SK-N-SH (cell line): ENCODE data around the gene SPTB. TPM values are rescaled to one million over a fixed set of nuclear protein-coding genes. Genes with fewer than 3 reads are reported as not detected.

Source experiments
- CTCF ChIA-PET: fragments of 300-600, 350-600 bp; formaldehyde crosslinking; extraction: SDS; loops from one replicate; lab custom pipeline; 2021; lab: Yijun Ruan, JAX
- POLR2A ChIA-PET: fragments of 350-600 bp; sonication (Branson Sonifier 250); formaldehyde crosslinking; extraction: SDS; loops from one replicate; lab custom pipeline; 2020; ENCODE audit warnings: antibody characterized with exemption, inconsistent platforms; lab: Yijun Ruan, JAX
- DNase-seq: peaks from one replicate; pipeline ENCODE4 v3.0.0; 2012
- H2AFZ ChIP-seq: fragments of 200-600 bp; sonication (generic); 2 replicates; pipeline ENCODE4 v1.8.1; 2016; ENCODE audit warnings: antibody characterized with exemption, mild to moderate bottlenecking, low read depth
- H3F3A ChIP-seq: fragments of 200-600 bp; sonication (generic); replicated peaks from 2 replicates; pipeline ENCODE3; 2016; ENCODE audit warnings: antibody characterized with exemption, mild to moderate bottlenecking; ENCODE audit not compliant: insufficient read depth
- H3K27ac ChIP-seq, 2 experiments: fragments of 200-500 bp in 1 of 2; fragments of 200-600 bp in 1 of 2; sonication (Bioruptor generic) in 1 of 2; sonication (generic), shearing (Covaris generic) in 1 of 2; 2 replicates each; pipeline versions ENCODE4 v1.5.1 to v1.6.1; 2014 to 2016; ENCODE audit warnings: low read depth in 2 of 2, inconsistent platforms in 1 of 2, low read length in 1 of 2, mild to moderate bottlenecking in 1 of 2, mixed read lengths in 1 of 2
- H3K27me3 ChIP-seq: fragments of 200-600 bp; sonication (generic), shearing (Covaris generic); 2 replicates; pipeline ENCODE4 v1.6.1; 2016; ENCODE audit warnings: mixed run types; ENCODE audit not compliant: insufficient read depth
- H3K36me3 ChIP-seq, 2 experiments: fragments of 200-500 bp in 1 of 2; fragments of 200-600 bp in 1 of 2; sonication (Bioruptor generic) in 1 of 2; sonication (generic) in 1 of 2; replicated peaks in 1 of 2; 2 replicates each; pipeline versions ENCODE3 to v1.5.1; 2014 to 2016; ENCODE audit warnings: low read length in 1 of 2, mild to moderate bottlenecking in 1 of 2; ENCODE audit not compliant: insufficient read depth in 2 of 2, control insufficient read depth in 1 of 2
- H3K4me1 ChIP-seq, 2 experiments: fragments of 200-500 bp in 1 of 2; fragments of 200-600 bp in 1 of 2; sonication (Bioruptor generic) in 1 of 2; sonication (generic), shearing (Covaris generic) in 1 of 2; 2 replicates each; pipeline versions ENCODE4 v1.5.1 to v1.6.1; 2014 to 2016; ENCODE audit warnings: low read depth in 1 of 2, low read length in 1 of 2, mixed run types in 1 of 2; ENCODE audit not compliant: insufficient read depth in 2 of 2, control insufficient read depth in 1 of 2
- H3K4me2 ChIP-seq: fragments of 200-600 bp; sonication (generic), shearing (Covaris generic); 2 replicates; pipeline ENCODE4 v1.6.1; 2017; ENCODE audit warnings: mixed run types
- H3K4me3 ChIP-seq, 2 experiments: fragments of 200-500 bp in 1 of 2; fragments of 200-600 bp in 1 of 2; sonication (Bioruptor generic) in 1 of 2; sonication (generic), shearing (Covaris generic) in 1 of 2; 2 replicates each; pipeline versions ENCODE4 v1.5.1 to v1.8.1; 2014 to 2016; ENCODE audit warnings: low read depth in 2 of 2, inconsistent platforms in 1 of 2, low read length in 1 of 2, mild to moderate bottlenecking in 1 of 2, mixed read lengths in 1 of 2, moderate library complexity in 1 of 2
- H3K79me2 ChIP-seq: fragments of 200-600 bp; sonication (generic); 2 replicates; pipeline ENCODE4 v1.8.1; 2017; ENCODE audit warnings: mild to moderate bottlenecking; ENCODE audit not compliant: insufficient read depth
- H3K9ac ChIP-seq: fragments of 200-600 bp; sonication (generic); 2 replicates; pipeline ENCODE4 v1.6.1; 2017; ENCODE audit warnings: mixed run types
- H3K9me2 ChIP-seq: fragments of 200-600 bp; sonication (generic); 2 replicates; pipeline ENCODE4 v1.6.1; 2017; ENCODE audit warnings: mixed run types
- H3K9me3 ChIP-seq: fragments of 200-600 bp; sonication (generic); 2 replicates; pipeline ENCODE4 v1.6.1; 2017; ENCODE audit warnings: mixed run types, mild to moderate bottlenecking, moderate library complexity
- H4K20me1 ChIP-seq: fragments of 200-600 bp; sonication (generic); 2 replicates; pipeline ENCODE4 v1.6.1; 2017; ENCODE audit warnings: mild to moderate bottlenecking, mixed run types; ENCODE audit not compliant: insufficient read depth
- CHD2 ChIP-seq: fragments of 150-350 bp; IDR thresholded peaks from 2 replicates; pipeline ENCODE4 v1.6.1; 2018; ENCODE audit warnings: low read length; ENCODE audit not compliant: partially characterized antibody
- ELF1 ChIP-seq: IDR thresholded peaks from 2 replicates; pipeline ENCODE4 v1.4.0; 2012
- EP300 ChIP-seq, 2 experiments: IDR thresholded peaks; 2 replicates each; pipeline versions ENCODE4 v1.4.0 to v1.6.1; 2012; ENCODE audit warnings: borderline replicate concordance in 1 of 2, low read depth in 1 of 2, low read length in 1 of 2
- EZH2phosphoT487 ChIP-seq: fragments of 200-600 bp; sonication (generic); IDR thresholded peaks from 2 replicates; pipeline ENCODE4 v1.6.1; 2017; ENCODE audit warnings: low read depth, mixed run types, mild to moderate bottlenecking, antibody characterized with exemption, moderate library complexity, borderline replicate concordance
- FOXJ3 ChIP-seq: sonication (generic); formaldehyde crosslinking; IDR thresholded peaks from 2 replicates; pipeline ENCODE4 v1.5.1; 2020; ENCODE audit warnings: mild to moderate bottlenecking, missing genetic modification reagents
- GABPA ChIP-seq: IDR thresholded peaks from 2 replicates; pipeline ENCODE4 v1.4.0; 2012; ENCODE audit warnings: low read depth, mild to moderate bottlenecking
- GATA2 ChIP-seq: sonication (generic); formaldehyde crosslinking; IDR thresholded peaks from 2 replicates; pipeline ENCODE4 v1.5.0; 2020; ENCODE audit warnings: mild to moderate bottlenecking, missing genetic modification reagents
- MEF2A ChIP-seq: IDR thresholded peaks from 2 replicates; pipeline ENCODE4 v1.4.0; 2012; ENCODE audit warnings: low read depth, borderline replicate concordance
- NFIC ChIP-seq: IDR thresholded peaks from 2 replicates; pipeline ENCODE4 v1.4.0; 2012; ENCODE audit warnings: borderline replicate concordance
- POLR2AphosphoS5 ChIP-seq: IDR thresholded peaks from 2 replicates; pipeline ENCODE4 v1.6.1; 2012; ENCODE audit warnings: low read depth, low read length
- RAD21 ChIP-seq: IDR thresholded peaks from 2 replicates; pipeline ENCODE4 v1.6.1; 2012; ENCODE audit warnings: mild to moderate bottlenecking, low read length
- RCOR1 ChIP-seq: fragments of 150-350 bp; IDR thresholded peaks from 2 replicates; pipeline ENCODE4 v1.6.1; 2017; ENCODE audit warnings: antibody characterized with exemption, low read length
- SIN3A ChIP-seq: IDR thresholded peaks from 2 replicates; pipeline ENCODE4 v1.6.1; 2012; ENCODE audit warnings: low read depth, mild to moderate bottlenecking, low read length, moderate library complexity, borderline replicate concordance
- SMC3 ChIP-seq: IDR thresholded peaks from 2 replicates; pipeline ENCODE4 v1.6.1; 2012; ENCODE audit warnings: low read depth, low read length, improper control_type of control experiment
- YY1 ChIP-seq: IDR thresholded peaks from 2 replicates; pipeline ENCODE4 v1.4.0; 2012; ENCODE audit warnings: low read depth, mild to moderate bottlenecking
- WGBS: methylation state at CpG from one replicate; pipeline ENCODE4 v1.1.6; 2017; ENCODE audit warnings: low lambda C conversion rate; 5-methylcytosine and 5-hydroxymethylcytosine counted together
- polyA plus RNA-seq, 3 experiments: library from polyadenylated mRNA; depleted of rRNA; stranded (reverse); fragments of >200 nt; gene quantifications; 2 replicates each; pipeline ENCODE4 v1.2.3, GENCODE V29; 2012
- TF ChIP-seq, protein P1 (sequence below): IDR thresholded peaks from 2 replicates; pipeline ENCODE4 v1.4.0; 2012; ENCODE audit warnings: low read depth, borderline replicate concordance
- TF ChIP-seq, protein P2 (sequence below): IDR thresholded peaks from 2 replicates; pipeline ENCODE4; 2012

SPTB gene
- polyA plus RNA-seq, 1 of the 3 experiments (the other 2 are of a cell fraction), result 0.15 TPM

DNA sequence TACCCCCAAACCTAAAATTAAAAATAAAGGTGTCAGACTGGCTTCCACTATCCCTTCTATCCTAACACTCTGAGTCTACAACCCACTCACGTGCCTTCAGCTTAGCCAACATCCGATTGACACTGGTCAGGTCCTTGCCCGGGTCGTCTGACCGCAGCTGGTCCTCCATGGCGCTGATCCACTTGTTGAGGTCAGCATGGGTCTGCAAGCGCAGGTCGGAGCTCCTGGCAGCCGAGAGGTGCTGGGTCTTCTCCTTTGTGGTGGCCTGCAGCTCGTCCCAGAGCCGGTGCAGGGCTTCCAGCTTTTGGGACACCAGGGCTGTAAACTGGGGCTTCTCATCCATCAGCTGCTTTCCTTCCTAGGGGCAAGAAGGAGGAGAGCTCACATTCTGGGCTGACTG, 97.5 kb downstream of the SPTB start (continued):
- TF ChIP-seq, protein P1, sequence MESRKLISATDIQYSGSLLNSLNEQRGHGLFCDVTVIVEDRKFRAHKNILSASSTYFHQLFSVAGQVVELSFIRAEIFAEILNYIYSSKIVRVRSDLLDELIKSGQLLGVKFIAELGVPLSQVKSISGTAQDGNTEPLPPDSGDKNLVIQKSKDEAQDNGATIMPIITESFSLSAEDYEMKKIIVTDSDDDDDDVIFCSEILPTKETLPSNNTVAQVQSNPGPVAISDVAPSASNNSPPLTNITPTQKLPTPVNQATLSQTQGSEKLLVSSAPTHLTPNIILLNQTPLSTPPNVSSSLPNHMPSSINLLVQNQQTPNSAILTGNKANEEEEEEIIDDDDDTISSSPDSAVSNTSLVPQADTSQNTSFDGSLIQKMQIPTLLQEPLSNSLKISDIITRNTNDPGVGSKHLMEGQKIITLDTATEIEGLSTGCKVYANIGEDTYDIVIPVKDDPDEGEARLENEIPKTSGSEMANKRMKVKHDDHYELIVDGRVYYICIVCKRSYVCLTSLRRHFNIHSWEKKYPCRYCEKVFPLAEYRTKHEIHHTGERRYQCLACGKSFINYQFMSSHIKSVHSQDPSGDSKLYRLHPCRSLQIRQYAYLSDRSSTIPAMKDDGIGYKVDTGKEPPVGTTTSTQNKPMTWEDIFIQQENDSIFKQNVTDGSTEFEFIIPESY, result no peak
- TF ChIP-seq FOXJ3 (CRISPR knock-in tag) (no peak), CHD2 (no peak), GABPA (no peak), RAD21 (no peak), EZH2phosphoT487 (no peak)
- TF ChIP-seq, protein P2, sequence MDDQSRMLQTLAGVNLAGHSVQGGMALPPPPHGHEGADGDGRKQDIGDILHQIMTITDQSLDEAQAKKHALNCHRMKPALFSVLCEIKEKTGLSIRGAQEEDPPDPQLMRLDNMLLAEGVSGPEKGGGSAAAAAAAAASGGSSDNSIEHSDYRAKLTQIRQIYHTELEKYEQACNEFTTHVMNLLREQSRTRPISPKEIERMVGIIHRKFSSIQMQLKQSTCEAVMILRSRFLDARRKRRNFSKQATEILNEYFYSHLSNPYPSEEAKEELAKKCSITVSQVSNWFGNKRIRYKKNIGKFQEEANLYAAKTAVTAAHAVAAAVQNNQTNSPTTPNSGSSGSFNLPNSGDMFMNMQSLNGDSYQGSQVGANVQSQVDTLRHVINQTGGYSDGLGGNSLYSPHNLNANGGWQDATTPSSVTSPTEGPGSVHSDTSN, result no peak

DNA sequence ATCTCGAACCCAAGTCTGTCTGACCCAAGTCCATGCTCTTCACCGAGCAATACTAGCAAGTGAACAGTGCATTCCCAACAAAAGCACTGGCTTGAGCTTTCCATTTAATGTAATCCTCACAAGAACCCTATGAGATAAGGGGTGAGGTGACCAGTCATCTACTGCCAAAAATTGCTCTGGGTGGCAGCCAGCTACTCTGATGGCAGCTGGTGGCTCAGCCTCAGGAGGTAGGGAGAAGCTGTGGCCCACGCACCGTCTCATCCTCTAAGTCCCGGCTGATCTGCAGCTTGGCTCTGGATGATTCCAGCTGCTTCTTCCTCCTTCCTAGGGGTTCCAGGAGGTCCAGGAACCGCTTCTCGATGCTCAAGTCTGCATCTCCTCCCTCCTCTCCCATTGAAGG, 100.2 kb downstream of the SPTB start:
- no peak for TF ChIP-seq SMC3
- no peak for TF ChIP-seq NFIC
- no peak for TF ChIP-seq YY1
- no peak for TF ChIP-seq ELF1
- no peak for TF ChIP-seq MEF2A
- no peak for TF ChIP-seq SIN3A
- no peak for TF ChIP-seq EP300 (IDR thresholded peaks at IDR 0.05; ENCODE audit: borderline replicate concordance in 1 of 2, low read depth in 1 of 2, low read length in 1 of 2)
- TF ChIP-seq POLR2AphosphoS5, result no peak
- no peak for TF ChIP-seq GATA2 (CRISPR knock-in tag)
- no peak for TF ChIP-seq CHD2
- no peak for TF ChIP-seq FOXJ3 (CRISPR knock-in tag)
- no peak for TF ChIP-seq RCOR1
- TF ChIP-seq, all 33 proteins: peak for 0
- Histone ChIP-seq H3K27ac (no peak overlapping the region), H3K9ac (no peak overlapping the region), H3F3A (no peaks in the 10 kb centered on the region), H2AFZ (no peak overlapping the region), H3K27me3 (no peaks in the 10 kb centered on the region), H3K4me1 (peaks cover 0 to 6% of the 10 kb centered on the region in 2 experiments; a peak in 1 of 4 replicates), H3K36me3 (no peaks in the 10 kb centered on the region), H3K9me3 (no peaks in the 10 kb centered on the region), H3K4me3 (no peak overlapping the region), H3K79me2 (no peaks in the 10 kb centered on the region), H3K9me2 (no peaks in the 10 kb centered on the region), H3K4me2 (no peak overlapping the region), H4K20me1 (no peaks in the 10 kb centered on the region)
- ChIA-PET POLR2A (no interaction called here), CTCF (interaction anchor here (1.1 to 4.0 kb wide), 7 partner anchors 11 to 112 kb away, joined by 3 to 18 read pairs (median 8); no protein-coding TSS in a partner anchor)
- DNase-seq, result no peak
- 95% methylated on average over 7 of the region's 7 CpGs for WGBS
